ENCODE results near the gene KNCN. TPM values are rescaled to one million over a fixed set of nuclear protein-coding genes. Genes with fewer than 3 reads are reported as not detected.
A peak's percentile ranks its signal among the peaks of the same experiment; 100 is the strongest.

The KNCN gene
- total RNA-seq (ENCODE audit: low replicate concordance): not detected in 2 replicates

DNA sequence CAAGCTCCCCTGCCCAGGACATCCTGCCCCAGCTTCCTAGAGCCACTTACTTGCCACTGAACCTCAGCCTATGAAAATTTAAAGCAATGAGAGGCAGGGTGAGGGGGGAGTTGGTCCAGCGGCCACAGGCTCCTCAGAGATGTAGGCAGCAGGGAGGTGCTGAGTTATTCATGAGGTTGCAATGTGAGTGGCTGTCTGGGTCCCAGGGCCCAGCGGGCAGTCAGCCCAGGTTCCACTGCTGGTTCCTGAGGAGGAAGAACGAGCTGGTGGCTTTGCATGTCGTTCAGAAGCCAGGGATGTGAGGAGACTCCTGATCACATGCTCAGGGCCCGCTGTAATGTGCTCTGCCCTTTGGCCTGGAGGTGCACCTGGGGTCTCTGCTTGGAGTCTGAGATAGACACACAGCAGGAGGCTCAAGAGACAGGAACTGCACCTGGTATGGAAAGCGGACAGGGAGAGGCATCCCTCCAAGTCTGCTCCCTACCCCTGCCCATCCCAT lies at the start of gene KNCN:
TSS of gene KNCN (minus strand) at position 51 of the 499 bp plus-strand sequence. CDS start 432 bp downstream, outside the sequence.
- Mint-ChIP-seq H3K9me3 (no peaks in the 10 kb centered on the region), H3K27ac (peak within 1 kb of the TSS; percentile 78), H3K4me1 (peaks cover 31% of the 10 kb centered on the region), H3K27me3 (ENCODE audit: insufficient read depth, low read depth) (peaks cover 21% of the 10 kb centered on the region), H3K4me3 (peak within 1 kb of the TSS; percentile 35), H3K36me3 (no peaks in the 10 kb centered on the region)
- Histone ChIP-seq H3K4me1 (no peaks in the 10 kb centered on the region), H3K9ac (no peak within 1 kb of the TSS), H3K27me3 (peaks cover 13% of the 10 kb centered on the region), H2AFZ (replicated peaks) (no peak within 1 kb of the TSS), H3K36me3 (no peaks in the 10 kb centered on the region), H4K20me1 (ENCODE audit: low read depth) (no peaks in the 10 kb centered on the region), H3K4me2 (no peak within 1 kb of the TSS), H3K79me2 (ENCODE audit: low read depth) (no peaks in the 10 kb centered on the region), H3F3A (ENCODE audit: low read depth) (no peaks in the 10 kb centered on the region), H3K27ac (no peak within 1 kb of the TSS), H3K4me3 (no peak within 1 kb of the TSS), H3K9me3 (ENCODE audit: low read depth) (no peaks in the 10 kb centered on the region)
- TF ChIP-seq EZH2 (IDR thresholded peaks at IDR 0.05) (no peak), EZH2phosphoT487 (IDR thresholded peaks at IDR 0.05) (no peak)
- TF ChIP-seq, protein P1, sequence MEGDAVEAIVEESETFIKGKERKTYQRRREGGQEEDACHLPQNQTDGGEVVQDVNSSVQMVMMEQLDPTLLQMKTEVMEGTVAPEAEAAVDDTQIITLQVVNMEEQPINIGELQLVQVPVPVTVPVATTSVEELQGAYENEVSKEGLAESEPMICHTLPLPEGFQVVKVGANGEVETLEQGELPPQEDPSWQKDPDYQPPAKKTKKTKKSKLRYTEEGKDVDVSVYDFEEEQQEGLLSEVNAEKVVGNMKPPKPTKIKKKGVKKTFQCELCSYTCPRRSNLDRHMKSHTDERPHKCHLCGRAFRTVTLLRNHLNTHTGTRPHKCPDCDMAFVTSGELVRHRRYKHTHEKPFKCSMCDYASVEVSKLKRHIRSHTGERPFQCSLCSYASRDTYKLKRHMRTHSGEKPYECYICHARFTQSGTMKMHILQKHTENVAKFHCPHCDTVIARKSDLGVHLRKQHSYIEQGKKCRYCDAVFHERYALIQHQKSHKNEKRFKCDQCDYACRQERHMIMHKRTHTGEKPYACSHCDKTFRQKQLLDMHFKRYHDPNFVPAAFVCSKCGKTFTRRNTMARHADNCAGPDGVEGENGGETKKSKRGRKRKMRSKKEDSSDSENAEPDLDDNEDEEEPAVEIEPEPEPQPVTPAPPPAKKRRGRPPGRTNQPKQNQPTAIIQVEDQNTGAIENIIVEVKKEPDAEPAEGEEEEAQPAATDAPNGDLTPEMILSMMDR (IDR thresholded peaks at IDR 0.05): no peak
- DNase-seq (ENCODE audit: low spot score): no peak

DNA sequence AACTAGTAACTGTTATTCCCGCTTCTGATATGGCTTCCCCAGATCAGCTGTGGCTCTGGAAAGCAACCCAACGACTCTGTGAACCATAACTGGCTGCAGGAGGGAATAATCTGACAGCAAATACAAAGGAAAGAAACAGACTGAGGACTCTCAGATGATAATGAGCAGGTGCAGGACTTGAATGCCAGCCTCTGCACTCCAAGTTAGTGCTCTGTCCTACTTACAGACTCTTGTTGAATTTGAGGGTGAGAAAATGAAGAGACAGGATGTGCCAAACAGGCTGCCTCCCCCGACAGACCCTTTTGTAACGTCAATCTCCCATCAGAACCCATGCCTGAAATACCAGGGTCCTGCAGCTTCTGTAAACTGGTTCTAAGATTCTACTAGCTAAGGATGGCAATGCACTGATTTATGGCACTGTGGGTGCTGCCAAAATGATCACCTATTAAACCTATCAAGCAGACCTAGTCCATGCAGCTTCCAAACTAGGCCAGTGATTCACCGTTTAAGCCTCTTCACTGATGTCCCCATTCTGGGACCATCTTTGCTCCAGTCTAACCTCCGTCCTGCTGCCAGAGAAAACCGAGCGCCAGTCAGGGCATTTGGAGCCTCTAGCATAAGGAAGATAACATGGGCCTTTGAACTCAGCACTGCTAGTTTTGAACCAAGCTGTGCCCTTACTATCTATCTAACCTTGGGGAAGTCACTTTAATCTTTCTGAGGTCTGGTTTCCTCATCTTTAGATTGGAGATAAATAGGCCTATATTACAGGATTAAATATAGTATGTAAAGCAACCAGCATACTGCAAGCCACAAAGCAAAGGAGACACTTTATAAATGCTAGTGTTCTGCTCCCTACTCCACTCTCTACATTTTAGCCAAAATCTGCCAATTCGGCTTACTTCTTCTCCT lies 47.9 kb upstream of the KNCN start:
- H3K36me3 Mint-ChIP-seq: no peaks in the 10 kb centered on the region
- peaks cover 11% of the 10 kb centered on the region for H3K27me3 Mint-ChIP-seq (ENCODE audit: insufficient read depth, low read depth)
- Histone ChIP-seq H3K9me3 (ENCODE audit: low read depth) (no peaks in the 10 kb centered on the region), H3K4me1 (peaks cover 5% of the 10 kb centered on the region), H3K27me3 (no peaks in the 10 kb centered on the region), H3K36me3 (no peaks in the 10 kb centered on the region), H3K27ac (no peak overlapping the region), H3K4me3 (no peak overlapping the region), H4K20me1 (ENCODE audit: low read depth) (no peaks in the 10 kb centered on the region), H3K4me2 (no peak overlapping the region), H2AFZ (replicated peaks) (no peak overlapping the region), H3K9ac (no peak overlapping the region), H3F3A (ENCODE audit: low read depth) (peaks cover 6% of the 10 kb centered on the region), H3K79me2 (ENCODE audit: low read depth) (no peaks in the 10 kb centered on the region)
- no peak overlapping the region for H3K4me3 Mint-ChIP-seq
- peak overlapping the region; percentile 58 for H3K27ac Mint-ChIP-seq
- TF ChIP-seq, protein P1 (IDR thresholded peaks at IDR 0.05): no peak
- TF ChIP-seq EZH2 (IDR thresholded peaks at IDR 0.05): no peak
- TF ChIP-seq EZH2phosphoT487 (IDR thresholded peaks at IDR 0.05): no peak
- peaks cover 8% of the 10 kb centered on the region for H3K4me1 Mint-ChIP-seq
- no peak for DNase-seq (ENCODE audit: low spot score)
- no peaks in the 10 kb centered on the region for H3K9me3 Mint-ChIP-seq

DNA sequence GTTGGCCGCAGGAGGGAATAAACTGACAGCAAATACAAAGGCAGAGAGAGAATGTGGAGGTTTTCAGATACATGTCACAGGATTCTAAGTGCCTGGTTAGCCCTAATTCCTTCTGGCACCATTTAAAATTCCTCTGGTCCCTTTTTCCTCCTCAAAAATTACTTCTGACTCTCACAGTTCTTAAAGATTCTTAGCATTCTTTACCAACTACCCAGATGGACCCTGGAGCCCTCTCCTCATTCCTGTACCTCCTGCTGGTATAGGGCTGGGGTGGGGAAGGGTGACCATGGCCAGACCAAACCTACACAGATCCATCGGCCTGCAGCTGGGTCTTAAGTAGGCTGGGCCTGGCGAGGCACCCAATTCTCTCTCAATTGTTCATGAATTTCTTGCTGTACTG lies 45.4 kb upstream of the KNCN start:
- Histone ChIP-seq H3K79me2 (ENCODE audit: low read depth) (no peaks in the 10 kb centered on the region), H4K20me1 (ENCODE audit: low read depth) (no peaks in the 10 kb centered on the region), H3K27me3 (no peaks in the 10 kb centered on the region), H3K36me3 (no peaks in the 10 kb centered on the region), H3K4me1 (no peaks in the 10 kb centered on the region), H3K9me3 (ENCODE audit: low read depth) (no peaks in the 10 kb centered on the region), H3F3A (ENCODE audit: low read depth) (no peaks in the 10 kb centered on the region), H2AFZ (replicated peaks) (no peak overlapping the region), H3K4me3 (no peak overlapping the region), H3K27ac (no peak overlapping the region), H3K4me2 (no peak overlapping the region), H3K9ac (no peak overlapping the region)
- DNase-seq (ENCODE audit: low spot score): no peak
- H3K27me3 Mint-ChIP-seq (ENCODE audit: insufficient read depth, low read depth): peaks cover 1% of the 10 kb centered on the region
- TF ChIP-seq, protein P1 (IDR thresholded peaks at IDR 0.05): no peak
- TF ChIP-seq EZH2 (IDR thresholded peaks at IDR 0.05): no peak
- TF ChIP-seq EZH2phosphoT487 (IDR thresholded peaks at IDR 0.05): no peak
- H3K4me1 Mint-ChIP-seq: no peaks in the 10 kb centered on the region
- no peak overlapping the region for H3K27ac Mint-ChIP-seq
- H3K4me3 Mint-ChIP-seq: no peak overlapping the region
- no peaks in the 10 kb centered on the region for H3K9me3 Mint-ChIP-seq
- H3K36me3 Mint-ChIP-seq: peaks cover 8% of the 10 kb centered on the region
